Activated naive CD8-positive, alpha-beta T cell treated with anti-CD3 and anti-CD28 coated beads, Interleukin-2, amount 10 ng/mL, durations not matched to agents 7 days and 5 days (primary cell): ENCODE data around the gene PDILT. TPM values are rescaled to one million over a fixed set of nuclear protein-coding genes. Genes with fewer than 3 reads are reported as not detected.

Experiments
- ATAC-seq: fragments of 150-1000 bp; cut with Tn5 transposase; one replicate; pipeline ENCODE4 v1.10.0; 2021; ENCODE audit warnings: low read depth, moderate library complexity
- POLR2A ChIA-PET: fragments of 350-600 bp; sonication (Branson Sonifier 250); formaldehyde crosslinking; loops from one replicate; lab custom pipeline; 2021; ENCODE audit warnings: antibody characterized with exemption; lab: Charles Lee
- DNase-seq: peaks from one replicate; pipeline ENCODE4 v3.0.0; 2021
- H3K27ac Mint-ChIP-seq: one replicate; pipeline ENCODE4 v1.8.0; 2022; ENCODE audit warnings: mild to moderate bottlenecking, mixed read lengths
- H3K27me3 Mint-ChIP-seq: one replicate; pipeline ENCODE4 v1.8.0; 2022; ENCODE audit warnings: mild to moderate bottlenecking, moderate library complexity, mixed read lengths
- H3K36me3 Mint-ChIP-seq: one replicate; pipeline ENCODE4 v1.8.0; 2021; ENCODE audit warnings: mild to moderate bottlenecking, mixed read lengths
- H3K4me1 Mint-ChIP-seq: one replicate; pipeline ENCODE4 v1.8.0; 2021; ENCODE audit warnings: mixed read lengths
- H3K4me3 Mint-ChIP-seq: one replicate; pipeline ENCODE4 v1.8.0; 2022; ENCODE audit warnings: mild to moderate bottlenecking, moderate library complexity, mixed read lengths
- H3K9me3 Mint-ChIP-seq: one replicate; pipeline ENCODE4 v1.8.0; 2021; ENCODE audit warnings: mixed read lengths
- total RNA-seq, 2 experiments: library from RNA; stranded (reverse); gene quantifications; one replicate each; pipeline ENCODE4 v1.2.3, GENCODE V29; 2021

PDILT gene
- total RNA-seq, 2 experiments from 2014 or later: not detected

GRCh38 chr16:20369452-20370054, 35.0 kb downstream of the PDILT start:
- H3K9me3 Mint-ChIP-seq: no peaks in the 10 kb centered on the region
- no peak for DNase-seq
- POLR2A ChIA-PET: no interaction called here

GRCh38 chr16:20364051-20364450, 40.5 kb downstream of the PDILT start:
- H3K9me3 Mint-ChIP-seq: no peaks in the 10 kb centered on the region
- H3K4me3 Mint-ChIP-seq: no peak overlapping the region
- H3K4me1 Mint-ChIP-seq: no peaks in the 10 kb centered on the region
- POLR2A ChIA-PET: no interaction called here
- no peak overlapping the region for H3K27ac Mint-ChIP-seq
- DNase-seq: no peak
- H3K27me3 Mint-ChIP-seq: no peaks in the 10 kb centered on the region
- no peak for ATAC-seq
- H3K36me3 Mint-ChIP-seq: no peaks in the 10 kb centered on the region

More at GRCh38 chr16:20369452-20370054, 35.0 kb downstream of the PDILT start:
- ATAC-seq: no peak
- H3K27ac Mint-ChIP-seq: no peak overlapping the region
- H3K27me3 Mint-ChIP-seq: no peaks in the 10 kb centered on the region
- no peaks in the 10 kb centered on the region for H3K36me3 Mint-ChIP-seq
- H3K4me1 Mint-ChIP-seq: no peaks in the 10 kb centered on the region
- H3K4me3 Mint-ChIP-seq: no peak overlapping the region

- H3K9me3 Mint-ChIP-seq: no peaks in the 10 kb centered on the region
- DNase-seq (no peak), ATAC-seq (no peak)
- H3K27ac Mint-ChIP-seq: no peak overlapping the region
- no peak overlapping the region for H3K4me3 Mint-ChIP-seq
- no peaks in the 10 kb centered on the region for H3K27me3 Mint-ChIP-seq
- POLR2A ChIA-PET: interaction anchor here (0.6 kb wide), 1 partner anchor 313 kb away, joined by 3 read pairs; no protein-coding TSS in a partner anchor
- no peaks in the 10 kb centered on the region for H3K36me3 Mint-ChIP-seq
- H3K4me1 Mint-ChIP-seq: no peaks in the 10 kb centered on the region
Measured at GRCh38 chr16:20363191-20363590, 41.3 kb downstream of the PDILT start.

GRCh38 chr16:20359997-20360396, 44.5 kb downstream of the PDILT start:
- no peaks in the 10 kb centered on the region for H3K4me1 Mint-ChIP-seq
- H3K9me3 Mint-ChIP-seq: no peaks in the 10 kb centered on the region
- no peaks in the 10 kb centered on the region for H3K27me3 Mint-ChIP-seq
- ATAC-seq (no peak), DNase-seq (no peak)
- no peak overlapping the region for H3K27ac Mint-ChIP-seq
- POLR2A ChIA-PET: no interaction called here
- H3K36me3 Mint-ChIP-seq: no peaks in the 10 kb centered on the region
- no peak overlapping the region for H3K4me3 Mint-ChIP-seq

GRCh38 chr16:20355114-20355782, 49.3 kb downstream of the PDILT start:
- POLR2A ChIA-PET: no interaction called here
- Mint-ChIP-seq H3K4me1 (no peaks in the 10 kb centered on the region), H3K27me3 (no peaks in the 10 kb centered on the region), H3K27ac (no peak overlapping the region), H3K36me3 (no peaks in the 10 kb centered on the region), H3K4me3 (no peak overlapping the region), H3K9me3 (no peaks in the 10 kb centered on the region)
- no peak for DNase-seq
- ATAC-seq: no peak

GRCh38 chr16:20353379-20353778, 51.2 kb downstream of the PDILT start:
- Mint-ChIP-seq H3K9me3 (no peaks in the 10 kb centered on the region), H3K27me3 (no peaks in the 10 kb centered on the region), H3K27ac (no peak overlapping the region), H3K4me1 (no peaks in the 10 kb centered on the region), H3K36me3 (no peaks in the 10 kb centered on the region), H3K4me3 (no peak overlapping the region)
- DNase-seq (no peak), ATAC-seq (no peak)
- POLR2A ChIA-PET: no interaction called here

GRCh38 chr16:20352615-20353014, 51.9 kb downstream of the PDILT start, which contains the start of gene UMOD:
Gene UMOD, minus strand, starts transcription at chr16:20352715. Its CDS starts 1,978 bp downstream, at chr16:20350737.
- Mint-ChIP-seq H3K36me3 (no peaks in the 10 kb centered on the region), H3K9me3 (no peaks in the 10 kb centered on the region), H3K4me3 (no peak within 1 kb of the TSS), H3K4me1 (no peaks in the 10 kb centered on the region), H3K27ac (no peak within 1 kb of the TSS), H3K27me3 (no peaks in the 10 kb centered on the region)
- POLR2A ChIA-PET: no interaction called here
- no peak for DNase-seq
- no peak for ATAC-seq

- POLR2A ChIA-PET: no interaction called here
- H3K9me3 Mint-ChIP-seq: no peaks in the 10 kb centered on the region
- no peaks in the 10 kb centered on the region for H3K36me3 Mint-ChIP-seq
- H3K4me3 Mint-ChIP-seq: no peak overlapping the region
- ATAC-seq (no peak), DNase-seq (no peak)
- H3K4me1 Mint-ChIP-seq: no peaks in the 10 kb centered on the region
- no peaks in the 10 kb centered on the region for H3K27me3 Mint-ChIP-seq
- no peak overlapping the region for H3K27ac Mint-ChIP-seq
Measured at GRCh38 chr16:20349615-20350014, 54.9 kb downstream of the PDILT start.

- Mint-ChIP-seq H3K4me1 (no peaks in the 10 kb centered on the region), H3K36me3 (no peaks in the 10 kb centered on the region), H3K27me3 (no peaks in the 10 kb centered on the region), H3K27ac (no peak overlapping the region), H3K4me3 (no peak overlapping the region), H3K9me3 (no peaks in the 10 kb centered on the region)
- POLR2A ChIA-PET: no interaction called here
- ATAC-seq: no peak
- no peak for DNase-seq
Measured at GRCh38 chr16:20348365-20349185, 56.0 kb downstream of the PDILT start.

GRCh38 chr16:20347666-20348364, 56.7 kb downstream of the PDILT start:
- H3K9me3 Mint-ChIP-seq: no peaks in the 10 kb centered on the region
- no peaks in the 10 kb centered on the region for H3K27me3 Mint-ChIP-seq
- POLR2A ChIA-PET: no interaction called here
- no peak overlapping the region for H3K4me3 Mint-ChIP-seq
- no peaks in the 10 kb centered on the region for H3K4me1 Mint-ChIP-seq
- H3K36me3 Mint-ChIP-seq: no peaks in the 10 kb centered on the region
- no peak for ATAC-seq
- H3K27ac Mint-ChIP-seq: no peak overlapping the region
- no peak for DNase-seq

GRCh38 chr16:20344611-20345010, 59.9 kb downstream of the PDILT start:
- H3K4me3 Mint-ChIP-seq: no peak overlapping the region
- POLR2A ChIA-PET: no interaction called here
- H3K4me1 Mint-ChIP-seq: no peaks in the 10 kb centered on the region
- no peak for DNase-seq
- no peaks in the 10 kb centered on the region for H3K9me3 Mint-ChIP-seq
- no peaks in the 10 kb centered on the region for H3K27me3 Mint-ChIP-seq
- H3K27ac Mint-ChIP-seq: no peak overlapping the region
- no peaks in the 10 kb centered on the region for H3K36me3 Mint-ChIP-seq
- no peak for ATAC-seq

GRCh38 chr16:20339744-20340143, 64.8 kb downstream of the PDILT start:
- H3K27ac Mint-ChIP-seq: no peak overlapping the region
- H3K9me3 Mint-ChIP-seq: no peaks in the 10 kb centered on the region
- POLR2A ChIA-PET: no interaction called here
- no peaks in the 10 kb centered on the region for H3K36me3 Mint-ChIP-seq
- ATAC-seq: no peak
- no peak overlapping the region for H3K4me3 Mint-ChIP-seq
- no peaks in the 10 kb centered on the region for H3K4me1 Mint-ChIP-seq
- no peaks in the 10 kb centered on the region for H3K27me3 Mint-ChIP-seq
- no peak for DNase-seq

- Mint-ChIP-seq H3K4me3 (no peak overlapping the region), H3K27me3 (no peaks in the 10 kb centered on the region), H3K9me3 (no peaks in the 10 kb centered on the region), H3K36me3 (no peaks in the 10 kb centered on the region), H3K4me1 (no peaks in the 10 kb centered on the region), H3K27ac (no peak overlapping the region)
- ATAC-seq (no peak), DNase-seq (no peak)
- POLR2A ChIA-PET: no interaction called here
Measured at GRCh38 chr16:20336955-20337354, 67.6 kb downstream of the PDILT start.
